Activated naive CD8-positive, alpha-beta T cell treated with anti-CD3 and anti-CD28 coated beads, Interleukin-2, amount 50 U/mL, for 16 hours (primary cell): ENCODE data around the gene SGMS1.

Experiments
- DNase-seq: peaks from one replicate; pipeline ENCODE4 v3.0.0-alpha.2; 2020; ENCODE audit warnings: low read depth, low spot score

Gene SGMS1

GRCh38 chr10:50636618-50637579 is 13.1 kb upstream of the SGMS1 start:
- no peak for DNase-seq

- DNase-seq, result no peak
Observed at GRCh38 chr10:50635286-50635685, 11.5 kb upstream of the SGMS1 start.

DNA sequence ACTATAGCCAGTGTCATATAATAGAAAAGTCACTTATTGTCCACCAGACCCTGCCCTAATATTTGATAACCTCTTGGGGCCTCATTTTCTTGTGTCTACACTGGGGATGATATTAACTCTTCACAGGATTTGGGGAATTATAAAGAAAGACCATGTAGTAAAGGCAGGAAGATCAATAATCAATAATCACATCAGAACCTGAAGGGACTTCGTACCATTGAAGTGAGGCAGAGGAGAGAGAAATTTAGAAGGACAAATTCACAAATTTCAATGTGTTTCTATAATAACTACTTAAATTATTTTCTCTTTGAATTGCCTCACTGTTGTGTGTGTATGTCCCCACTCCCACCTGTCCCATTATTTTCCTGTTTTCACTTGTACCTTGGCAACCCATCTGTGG is 10.7 kb upstream of the SGMS1 start:
- DNase-seq, result no peak

- no peak for DNase-seq
Observed at GRCh38 chr10:50631052-50631451, 7.3 kb upstream of the SGMS1 start.

DNA sequence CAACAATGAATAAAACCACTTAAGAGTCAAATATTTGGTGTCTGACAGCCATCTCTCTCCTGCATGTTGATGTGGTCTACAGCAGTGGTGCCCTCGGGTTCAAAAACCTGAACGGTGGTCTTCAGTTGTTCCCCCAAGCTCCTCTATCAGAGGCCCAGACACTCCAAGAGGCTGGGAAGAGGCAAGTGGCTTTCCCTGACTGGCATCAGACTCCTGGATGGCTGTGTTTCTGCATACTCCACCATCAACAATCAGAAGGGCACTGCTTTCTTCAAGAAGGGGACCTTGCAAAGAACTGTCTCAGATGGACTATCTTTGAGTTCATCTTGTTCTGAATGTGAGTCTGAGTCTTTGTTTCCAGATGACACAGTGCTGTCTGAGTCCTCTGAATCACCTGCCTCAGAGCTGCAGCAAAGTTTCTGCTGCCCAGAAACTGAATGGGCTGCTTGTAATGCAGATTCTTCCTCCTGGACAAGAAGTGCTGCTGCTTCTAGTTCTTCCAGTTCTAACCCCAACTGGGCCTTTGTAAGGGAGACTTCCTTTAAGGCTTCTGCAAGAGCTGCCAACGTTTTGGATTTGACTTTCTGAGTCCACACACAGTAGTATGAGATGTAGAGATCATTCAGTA is 5.9 kb upstream of the SGMS1 start:
- DNase-seq, result no peak

- DNase-seq, result no peak
Observed at GRCh38 chr10:50627896-50628295, 4.1 kb upstream of the SGMS1 start.

GRCh38 chr10:50627443-50627842 is 3.7 kb upstream of the SGMS1 start:
- no peak for DNase-seq

- no peak for DNase-seq
Observed at GRCh38 chr10:50625649-50626132, 1.9 kb upstream of the SGMS1 start.

DNA sequence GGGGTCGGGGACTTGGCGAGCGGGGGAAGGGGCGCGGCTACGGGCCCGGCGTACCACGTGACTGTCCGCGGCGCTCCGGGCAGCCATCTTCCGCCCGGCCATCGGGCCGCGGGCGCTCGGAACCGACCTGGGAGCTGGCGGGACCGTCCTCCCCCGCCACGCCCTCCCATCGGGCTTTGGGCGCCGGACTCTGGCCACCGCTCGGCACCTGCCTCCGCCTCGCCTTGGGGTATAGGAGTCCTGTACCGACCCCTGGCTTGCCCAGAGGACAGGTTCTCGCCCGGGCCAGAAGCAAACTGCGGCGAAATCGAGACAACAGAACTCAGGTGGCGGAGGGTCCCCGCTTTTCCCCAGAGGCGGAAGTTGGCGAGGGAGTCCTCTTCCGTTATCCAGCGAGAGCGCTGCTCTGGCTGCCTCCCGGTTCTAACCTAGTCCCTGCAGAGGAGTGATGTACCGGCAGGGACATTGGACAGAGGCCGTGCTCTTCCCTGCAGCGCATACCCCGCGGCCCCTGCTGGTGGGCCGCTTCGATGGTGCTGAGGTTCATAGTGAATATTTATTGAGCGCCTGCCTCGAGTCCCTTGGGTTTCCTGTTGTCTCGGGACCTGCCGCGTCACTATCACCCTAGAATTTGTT is 1.2 kb upstream of the SGMS1 start:
- DNase-seq, result peak; percentile 30

- peak; percentile 93 for DNase-seq
Observed at GRCh38 chr10:50624413-50624865, 683 bp upstream of the SGMS1 start.

GRCh38 chr10:50622706-50623662 is 772 bp downstream of the SGMS1 start:
- DNase-seq, result no peak

DNA sequence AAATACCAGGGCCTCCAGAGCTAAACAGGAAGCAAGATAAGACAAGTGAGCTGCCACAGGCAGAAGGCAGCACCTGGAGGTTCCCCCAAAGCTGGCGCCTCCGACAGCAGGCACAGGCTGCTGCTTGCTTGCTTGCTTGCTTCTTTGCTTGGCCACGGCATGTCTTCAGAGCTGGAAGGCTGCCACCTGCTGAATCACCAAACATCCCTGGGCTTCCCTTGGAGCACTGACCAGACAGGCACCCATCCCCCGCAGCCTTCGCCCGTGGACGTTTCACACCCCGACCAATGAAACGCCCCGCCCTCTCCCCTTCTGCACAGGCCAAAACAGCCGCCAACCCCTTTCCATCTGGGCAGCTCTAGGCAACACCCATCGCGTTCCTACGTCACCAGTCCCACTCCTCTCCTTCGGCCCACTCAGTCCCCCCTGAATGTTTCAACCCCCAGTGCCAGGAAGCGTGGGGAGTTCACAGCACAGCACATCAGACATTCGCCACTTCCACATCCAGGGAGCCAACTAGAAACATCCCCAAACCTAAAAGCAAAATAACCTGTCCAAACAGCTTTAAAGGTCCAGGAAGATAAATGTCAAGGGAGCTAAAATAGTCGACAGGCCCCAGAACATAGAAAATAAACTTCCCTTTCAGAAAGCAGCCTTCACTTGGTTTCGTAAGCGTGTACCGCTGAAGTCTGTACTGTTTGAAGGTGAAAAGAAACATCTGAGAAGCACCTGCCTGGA is 1.6 kb downstream of the SGMS1 start:
- DNase-seq, result no peak

GRCh38 chr10:50620899-50621298 is 2.9 kb downstream of the SGMS1 start:
- DNase-seq, result no peak

- no peak for DNase-seq
Observed at GRCh38 chr10:50619882-50620281, 3.9 kb downstream of the SGMS1 start.

GRCh38 chr10:50619166-50619565 is 4.6 kb downstream of the SGMS1 start:
- no peak for DNase-seq

DNA sequence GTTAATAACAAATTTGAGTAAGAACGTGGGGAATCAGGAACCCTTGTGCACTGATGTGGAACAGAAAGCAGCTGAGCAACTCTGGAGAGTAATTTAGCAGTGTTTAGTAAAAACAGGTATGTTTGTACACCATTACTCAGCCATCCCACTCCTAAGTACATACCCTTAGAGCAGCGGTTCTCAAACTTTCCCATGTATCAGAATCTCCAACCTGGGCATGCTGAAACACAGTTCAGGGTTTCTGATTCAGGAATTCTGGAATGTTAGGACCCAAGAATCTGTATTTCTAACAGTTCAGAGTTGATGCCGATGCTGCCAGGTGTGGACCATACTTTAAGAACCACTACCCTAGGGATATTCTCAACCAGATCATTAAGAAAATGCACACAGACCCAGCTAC is 5.1 kb downstream of the SGMS1 start:
- no peak for DNase-seq

DNA sequence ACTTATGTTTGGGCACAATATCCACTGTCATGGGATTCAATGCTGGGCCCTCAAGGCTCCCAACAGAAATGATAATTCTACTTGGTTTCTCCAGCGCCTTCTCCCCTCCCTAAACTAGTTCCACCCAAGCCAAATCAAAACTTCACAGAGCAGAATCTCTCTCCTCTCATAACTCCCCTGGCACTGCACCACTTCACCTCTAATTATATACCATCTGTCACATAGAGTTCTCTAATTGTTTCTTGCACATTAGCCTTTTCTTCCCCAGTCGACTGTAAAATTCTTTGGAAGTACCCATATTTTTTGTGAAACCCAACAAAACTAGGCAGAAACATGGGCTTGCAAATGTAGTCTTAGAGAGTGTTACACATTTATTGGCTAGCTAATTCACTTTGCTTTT is 8.1 kb downstream of the SGMS1 start:
- DNase-seq, result no peak

GRCh38 chr10:50614444-50615137 is 9.2 kb downstream of the SGMS1 start:
- no peak for DNase-seq

DNA sequence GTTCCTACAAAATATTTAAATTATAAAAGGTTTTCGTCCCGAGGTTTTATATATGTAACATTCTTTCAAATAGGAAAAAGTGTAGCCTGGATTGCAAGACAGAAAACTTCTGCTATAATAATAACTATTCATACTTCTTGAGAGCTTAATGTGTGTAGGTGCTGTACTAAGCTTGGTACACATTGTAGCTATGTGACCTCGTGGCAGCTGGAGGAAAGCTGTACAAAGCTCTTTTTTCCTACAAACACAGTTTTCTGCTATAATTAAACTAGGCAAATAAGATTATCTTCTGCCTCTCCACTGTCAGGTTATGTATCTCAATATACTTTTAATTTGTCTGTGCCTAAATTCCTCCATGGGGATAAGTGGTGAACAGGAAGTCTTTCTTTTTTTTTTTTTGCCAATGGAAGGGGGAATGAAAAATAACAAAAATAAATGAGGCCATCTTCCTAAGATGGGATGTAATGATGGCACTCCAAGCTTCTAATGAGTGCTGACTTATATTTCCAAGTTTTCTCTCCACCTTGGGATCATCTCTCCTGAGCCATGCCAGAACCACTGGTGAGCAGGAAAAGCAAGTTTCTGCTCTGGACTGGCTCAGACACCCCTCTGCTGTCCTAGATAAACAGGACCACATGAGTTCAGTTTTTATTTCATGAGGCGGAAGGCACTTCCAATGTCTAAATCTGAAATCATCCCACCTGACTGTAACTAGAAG is 9.9 kb downstream of the SGMS1 start:
- no peak for DNase-seq
